Effector CD4-positive, alpha-beta T cell (primary cell): ENCODE data around the gene SFMBT1.

ENCODE experiments used
- DNase-seq: peaks from one replicate; pipeline ENCODE4 v3.0.0-alpha.2; 2020

SFMBT1 gene

DNA sequence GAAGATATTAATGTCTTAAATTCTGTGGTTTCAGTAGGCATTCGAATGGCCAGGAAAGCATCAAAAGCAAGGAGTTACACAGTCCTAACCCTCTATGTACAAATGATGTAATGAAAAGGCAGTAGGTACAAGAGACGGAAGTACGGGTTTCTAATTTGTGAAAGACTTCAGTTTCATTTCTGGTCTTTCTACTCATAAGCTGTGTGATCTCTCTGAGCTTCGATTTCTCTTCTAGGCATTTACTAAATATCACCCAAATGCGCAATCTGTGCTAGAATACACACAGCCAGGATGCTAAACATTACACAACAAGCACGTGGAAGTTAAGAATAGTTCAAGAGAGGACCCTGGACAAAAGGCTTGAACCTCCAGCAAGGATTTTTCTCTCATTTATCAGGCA lies 130.6 kb downstream of the SFMBT1 start:
- no peak for DNase-seq

DNA sequence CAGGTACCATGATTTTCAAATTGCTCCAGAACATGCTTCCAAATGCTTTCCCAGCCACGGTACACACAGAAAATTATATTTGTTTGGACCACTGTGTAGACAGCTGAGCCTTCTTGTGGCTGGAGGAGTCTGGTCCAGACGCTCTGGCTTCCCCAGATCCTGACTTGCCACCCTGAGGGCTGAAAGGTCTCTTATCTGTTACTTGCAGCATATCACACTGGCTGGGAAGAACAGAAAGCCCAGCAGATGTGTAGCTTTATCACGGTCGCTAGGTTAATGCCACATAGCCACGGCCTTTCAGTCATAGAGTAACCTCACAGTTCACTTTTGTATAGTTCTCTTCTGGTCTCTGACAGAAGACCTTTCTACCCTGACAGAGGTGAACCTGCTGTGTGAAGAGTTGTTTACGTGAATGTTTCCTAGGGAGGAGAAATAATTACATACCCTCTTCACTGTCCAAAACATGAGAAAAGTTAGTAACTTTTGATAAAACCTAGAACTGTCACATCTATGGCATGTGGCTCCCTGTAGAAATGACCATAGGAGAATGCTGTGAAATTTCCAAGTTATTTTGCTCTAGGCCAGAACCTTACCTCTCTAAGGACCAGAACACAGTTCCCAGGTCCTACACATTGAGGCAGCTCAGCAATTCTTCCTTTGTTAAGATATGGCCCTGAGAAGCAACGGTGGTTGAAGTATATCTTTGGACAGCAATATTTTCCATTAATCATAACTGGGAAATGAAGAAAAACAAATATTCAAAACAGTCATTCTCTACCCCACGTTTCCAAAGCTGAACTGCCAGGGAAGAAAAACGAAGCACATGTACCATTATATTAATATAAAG lies 132.8 kb downstream of the SFMBT1 start:
- DNase-seq = no peak

DNA sequence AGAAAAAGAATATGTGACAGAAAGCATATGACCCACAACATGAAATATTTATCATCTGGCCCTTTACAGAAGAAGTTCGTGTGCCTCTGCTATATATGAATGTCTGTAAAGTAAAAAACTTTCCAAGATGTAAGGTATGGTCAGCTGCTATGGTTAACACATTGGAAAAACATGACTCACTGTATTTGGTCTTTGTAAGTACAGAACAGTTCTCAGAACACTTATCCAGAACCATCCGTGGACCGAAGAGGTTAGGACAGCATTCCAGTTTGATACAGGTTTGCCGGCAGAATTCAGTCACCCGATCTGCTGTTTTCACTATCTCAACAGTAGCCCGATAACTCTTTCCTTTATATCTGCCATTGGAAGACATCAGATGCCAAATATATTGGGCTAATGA lies 135.1 kb downstream of the SFMBT1 start:
- no peak for DNase-seq

DNA sequence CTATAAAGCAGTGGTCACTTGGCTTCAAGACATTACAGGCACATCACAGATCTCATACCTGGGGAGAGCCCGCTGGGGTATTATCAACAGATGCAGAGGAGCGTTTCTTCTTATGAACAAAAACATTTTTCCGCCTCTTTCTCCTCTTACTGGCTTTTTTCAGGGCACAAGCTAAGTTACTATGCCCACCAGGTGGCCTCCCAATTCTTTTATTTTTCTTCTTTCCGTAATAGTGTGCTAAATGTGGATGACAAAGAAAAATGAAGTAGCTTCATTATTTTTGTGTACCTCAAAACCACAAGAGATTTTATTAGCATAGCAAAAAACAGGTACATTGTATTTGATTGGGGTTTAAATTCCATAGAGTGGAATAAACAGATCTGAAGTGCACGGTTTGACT lies 138.4 kb downstream of the SFMBT1 start:
- no peak for DNase-seq

DNA sequence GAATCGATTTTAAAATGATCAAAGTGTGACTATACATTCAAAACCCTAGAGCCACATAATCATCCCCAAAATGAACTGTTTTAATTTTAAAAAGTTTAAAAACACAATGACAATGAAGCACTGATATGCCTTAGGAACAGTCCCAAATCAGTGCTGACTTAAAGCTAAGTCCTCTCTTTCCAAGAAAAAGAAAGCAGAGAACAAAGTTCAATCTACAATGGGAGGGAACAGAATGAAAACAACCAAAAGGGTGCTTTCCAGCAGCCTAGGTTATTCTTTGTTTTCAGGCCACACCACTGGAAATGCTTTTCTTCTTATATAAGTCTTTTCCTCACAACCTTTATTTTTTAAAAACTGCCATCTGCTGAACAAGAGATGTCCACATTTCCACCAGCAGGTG lies 141.3 kb downstream of the SFMBT1 start:
- no peak for DNase-seq

DNA sequence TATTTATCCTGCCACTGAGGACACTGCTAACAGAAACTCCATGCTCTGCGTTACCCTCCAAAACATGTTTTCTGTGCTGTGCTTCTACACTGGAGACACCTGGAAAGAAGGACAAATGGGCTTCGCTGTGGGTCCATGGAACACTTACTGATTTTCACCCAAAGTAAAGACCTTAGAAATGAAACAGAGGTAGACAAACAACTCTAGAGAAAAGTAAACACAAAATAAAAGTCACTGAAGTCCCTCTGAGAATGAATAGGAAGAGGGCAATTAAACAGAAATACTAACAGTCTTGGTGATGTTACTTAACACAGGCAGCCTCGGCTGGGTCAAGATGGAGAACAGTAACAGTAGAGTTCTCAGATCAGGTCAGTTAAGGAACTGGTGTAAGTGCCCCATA lies 141.9 kb downstream of the SFMBT1 start:
- no peak for DNase-seq

DNA sequence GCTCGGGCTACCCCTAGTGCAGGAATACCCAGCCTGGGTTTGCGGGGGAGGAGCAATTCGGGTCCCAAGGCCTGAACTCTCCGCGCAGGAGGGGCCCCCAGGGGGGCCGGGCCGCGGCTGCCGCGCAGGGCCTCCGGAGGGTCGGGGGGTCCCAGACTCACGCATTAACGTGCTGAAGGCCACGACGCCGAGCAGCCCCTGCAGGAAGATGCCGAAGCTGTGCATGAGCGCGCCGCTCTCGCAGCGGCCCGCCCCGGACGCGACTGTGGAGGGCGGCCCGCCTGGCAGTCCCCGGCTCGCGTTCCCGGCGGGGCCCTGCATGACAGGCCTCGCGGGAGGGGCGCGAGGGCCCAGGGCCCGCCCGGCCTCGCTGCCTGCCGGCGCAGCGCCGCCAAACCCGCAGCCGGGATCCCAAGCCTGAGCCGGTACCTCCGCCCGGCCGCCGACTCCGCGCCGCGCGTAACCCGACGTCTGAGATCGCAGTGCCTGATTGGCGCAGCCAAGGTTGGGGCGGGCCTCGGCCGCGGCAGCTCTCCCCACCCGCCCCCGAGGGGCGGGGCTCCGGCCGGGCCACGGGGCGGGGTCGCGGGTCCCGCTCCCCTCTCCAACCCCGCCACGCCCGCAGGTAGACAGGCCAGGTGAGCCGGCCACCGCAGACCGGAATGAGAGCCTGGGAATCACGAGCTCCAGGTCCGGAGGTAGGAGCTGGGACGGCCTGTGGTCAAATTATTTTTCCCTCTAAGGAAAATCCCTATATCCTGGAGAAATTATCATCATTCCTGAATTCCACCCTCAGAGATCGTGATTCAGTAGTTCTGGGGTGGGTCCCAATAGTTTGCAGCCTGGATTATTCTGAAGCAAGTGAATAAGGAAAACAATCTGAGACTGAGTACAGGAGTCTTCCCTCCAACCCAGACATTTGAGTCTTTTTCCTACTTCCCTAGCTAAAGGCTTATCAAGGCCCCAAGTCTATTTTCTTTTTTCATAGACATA lies 148.4 kb downstream of the SFMBT1 start, which contains the start of gene STIMATE:
STIMATE (minus strand) TSS at position 419 of the 993 bp plus-strand sequence; CDS start at position 321, 98 bp downstream.
- DNase-seq = peak; percentile 82

DNA sequence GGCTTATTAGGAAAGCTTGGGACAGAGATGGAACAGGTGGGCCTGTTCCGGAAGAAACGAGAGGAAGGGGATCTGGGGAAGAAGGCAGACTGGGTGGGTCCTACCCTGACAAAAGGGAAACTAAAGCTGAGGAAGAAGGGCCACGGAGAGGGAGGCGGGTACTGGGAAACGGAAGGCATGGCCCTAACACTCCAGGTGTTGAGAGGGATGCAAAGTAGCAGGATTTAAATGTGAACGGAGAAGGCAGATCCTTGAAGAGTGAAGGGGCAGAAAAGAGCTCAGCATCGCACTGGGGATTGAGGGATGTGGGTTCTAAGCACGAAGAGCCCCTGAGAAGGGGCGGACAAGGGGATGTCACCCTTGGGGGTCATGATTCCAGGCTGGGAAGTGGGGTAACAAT lies 149.3 kb downstream of the SFMBT1 start:
- no peak for DNase-seq

DNA sequence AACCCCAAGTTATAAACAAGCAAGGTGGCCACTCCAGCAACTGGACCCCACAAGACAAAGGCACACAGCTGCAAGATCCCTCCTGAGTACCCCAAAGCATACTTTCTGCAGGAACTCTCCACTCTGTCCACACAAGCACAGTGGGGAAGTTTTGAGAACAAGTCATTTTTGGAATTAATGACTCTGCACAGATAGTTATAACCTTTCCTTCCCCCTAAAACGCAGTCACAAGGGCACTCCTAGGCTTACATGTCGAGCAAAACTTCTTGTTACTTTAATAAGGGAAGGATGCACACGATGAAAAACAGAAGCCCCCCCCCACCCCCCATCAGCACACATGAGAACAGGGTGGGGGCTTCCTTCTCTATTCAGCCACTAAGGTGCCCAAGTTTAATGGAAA lies 149.7 kb downstream of the SFMBT1 start:
- no peak for DNase-seq

DNA sequence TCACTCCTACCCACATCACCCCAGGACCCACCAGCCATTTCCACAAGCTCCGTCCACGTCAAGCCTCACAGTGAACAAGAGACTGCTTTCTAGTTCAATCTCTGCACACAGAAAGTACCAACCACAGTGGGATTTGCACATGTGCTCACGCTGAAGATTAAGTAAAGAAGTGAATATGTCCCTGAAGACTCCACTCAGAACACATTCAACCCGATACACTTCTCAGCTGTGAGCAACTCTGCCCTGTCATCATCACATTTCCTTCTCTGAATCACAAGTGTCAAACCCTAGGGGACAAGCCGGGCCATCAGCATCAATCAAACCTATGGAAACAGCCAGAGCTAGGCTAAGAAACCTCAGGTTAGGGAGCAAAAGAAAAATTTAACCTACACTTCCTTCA lies 150.5 kb downstream of the SFMBT1 start:
- DNase-seq = no peak

DNA sequence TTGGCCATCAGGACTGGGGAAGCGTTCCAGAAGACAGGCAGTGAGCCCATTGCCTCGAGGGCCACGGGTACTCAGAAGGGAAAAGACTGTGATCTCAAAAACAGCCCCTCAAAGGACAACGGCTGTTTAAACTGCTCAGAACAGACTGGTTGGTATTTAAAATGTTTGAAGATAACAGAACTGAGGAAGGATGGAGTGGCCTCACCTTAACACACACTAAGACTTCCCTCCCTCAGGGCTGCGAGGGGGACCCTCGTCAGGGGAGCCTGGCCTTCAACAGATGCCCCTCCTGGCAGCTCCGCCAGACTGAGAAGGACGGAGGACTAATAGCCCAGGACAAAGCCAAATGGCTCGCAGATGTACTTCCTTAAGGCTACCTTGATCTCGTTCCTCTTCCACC lies 151.1 kb downstream of the SFMBT1 start:
- no peak for DNase-seq

DNA sequence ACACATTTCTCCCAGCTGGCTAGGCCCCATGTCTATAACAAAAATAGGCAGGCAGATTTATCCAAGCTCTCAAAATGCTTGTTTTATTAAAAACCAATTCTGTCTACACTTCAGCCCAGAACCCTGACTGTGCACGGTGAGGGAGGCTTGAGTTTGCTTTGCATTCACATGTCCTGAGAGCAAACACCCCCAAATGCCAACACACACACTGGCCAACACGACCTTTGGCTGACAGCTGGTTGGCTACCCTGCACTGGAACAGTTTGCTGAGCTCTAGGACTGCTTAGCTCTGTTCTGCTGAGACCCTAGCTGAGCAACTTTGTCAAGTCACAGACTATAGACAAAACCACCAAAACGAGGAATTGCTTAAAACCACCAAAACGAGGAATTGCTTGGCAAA lies 152.2 kb downstream of the SFMBT1 start:
- no peak for DNase-seq

DNA sequence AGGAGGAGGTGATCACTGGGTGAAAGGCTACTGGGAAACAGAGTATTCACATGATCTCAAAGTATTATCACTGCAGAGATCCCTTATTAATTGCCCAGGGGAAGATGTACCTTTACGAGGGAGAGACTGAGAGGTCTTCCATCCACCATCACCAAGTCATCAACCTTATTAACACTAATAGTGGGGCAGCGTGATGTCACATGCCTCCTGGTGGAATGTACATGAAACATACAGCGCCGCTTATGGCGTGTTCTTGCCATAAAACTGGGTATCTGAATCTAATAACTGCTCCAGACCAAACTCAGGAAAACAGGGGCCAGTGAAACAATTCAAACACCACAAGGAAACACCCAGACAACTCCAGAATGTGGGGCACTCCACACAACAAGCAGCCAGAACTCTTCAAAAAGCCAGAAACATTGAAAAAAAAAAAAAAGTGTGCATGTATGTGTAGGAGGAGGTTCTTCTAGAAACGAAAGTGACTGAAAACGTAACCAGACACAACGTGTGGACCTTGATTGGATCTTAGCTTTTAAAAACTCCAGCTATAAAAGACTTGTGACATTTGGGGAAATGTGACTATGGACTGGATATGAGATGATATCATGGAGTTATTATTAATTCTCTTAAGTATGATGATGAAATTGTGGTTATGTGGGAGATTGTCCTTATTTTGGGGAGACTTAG lies 153.1 kb downstream of the SFMBT1 start:
- DNase-seq = peak; percentile 41

DNA sequence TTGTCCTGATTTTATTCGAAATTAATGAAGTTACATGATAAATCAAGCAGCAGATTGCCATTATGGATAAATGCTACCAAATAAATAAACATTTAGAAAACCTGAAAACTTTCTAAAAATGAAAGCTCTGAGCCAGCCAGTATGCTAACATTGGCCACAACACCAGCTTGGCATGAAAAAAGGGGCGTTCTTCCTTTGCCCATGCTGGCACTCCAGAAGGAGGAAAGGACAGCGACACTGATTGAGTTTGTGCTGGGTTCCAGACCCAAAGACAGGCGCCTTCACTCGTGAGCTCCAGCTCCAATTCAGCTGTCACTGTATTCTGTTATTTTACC lies 153.6 kb downstream of the SFMBT1 start:
- no peak for DNase-seq

DNA sequence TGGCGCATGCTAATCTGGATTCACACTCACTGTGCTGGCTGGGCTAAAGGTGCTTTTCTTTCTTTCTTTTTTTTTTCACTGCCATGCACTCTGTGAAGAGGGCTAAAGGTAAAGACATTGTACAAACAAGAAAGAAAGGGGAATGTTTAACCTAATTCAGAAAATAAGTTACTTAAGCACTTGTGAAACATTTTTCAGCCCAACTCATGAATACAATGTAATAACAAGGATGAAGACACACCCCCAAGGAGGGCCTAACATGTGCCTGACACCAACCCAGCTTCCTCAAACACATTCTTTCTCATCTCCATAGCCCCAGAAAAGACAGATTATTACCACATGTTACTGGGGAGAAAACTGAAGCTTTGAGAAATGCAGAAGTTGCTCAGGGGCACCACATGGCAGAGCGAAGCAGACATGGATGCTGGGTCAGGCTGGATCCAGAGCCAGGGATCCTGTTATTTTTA lies 154.2 kb downstream of the SFMBT1 start:
- no peak for DNase-seq

DNA sequence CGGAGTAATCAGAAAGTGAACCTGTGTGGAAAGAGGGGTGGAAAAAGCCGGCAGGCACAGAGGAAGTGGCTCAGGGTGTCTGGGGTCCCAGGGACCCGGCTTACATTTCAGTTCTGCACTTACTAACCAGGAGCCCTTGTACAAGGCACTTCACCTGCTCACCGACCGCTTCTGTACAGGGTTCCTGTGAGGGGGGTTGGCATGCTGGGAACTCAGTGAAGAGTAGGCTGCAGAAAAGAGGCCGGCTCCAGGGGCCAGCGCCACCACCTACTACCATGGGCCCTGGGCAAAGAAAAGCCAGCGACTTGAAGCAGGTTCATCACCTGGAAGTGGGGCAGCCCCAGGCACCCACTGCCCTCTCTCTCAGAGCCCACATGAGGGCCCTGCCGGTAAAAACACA lies 154.7 kb downstream of the SFMBT1 start:
- DNase-seq = no peak

DNA sequence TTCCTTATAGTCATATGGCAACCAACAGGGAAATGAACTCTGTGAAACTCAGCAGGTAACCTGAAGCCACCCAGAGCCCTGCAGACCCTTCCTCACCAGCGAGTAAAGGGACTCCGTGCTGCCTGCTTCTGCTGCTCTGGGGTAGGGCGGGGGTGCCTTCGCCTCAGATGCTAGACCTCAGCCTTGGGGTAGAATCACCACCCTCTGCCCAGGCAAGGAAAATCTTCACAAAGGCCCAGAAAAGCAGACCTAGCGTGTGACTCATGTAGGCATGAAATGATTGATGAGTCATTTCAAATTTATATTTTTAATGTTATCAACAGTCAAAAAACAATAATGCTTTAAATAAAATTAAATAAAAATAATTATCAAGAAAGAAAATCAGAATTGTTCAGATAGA lies 155.1 kb downstream of the SFMBT1 start:
- no peak for DNase-seq

DNA sequence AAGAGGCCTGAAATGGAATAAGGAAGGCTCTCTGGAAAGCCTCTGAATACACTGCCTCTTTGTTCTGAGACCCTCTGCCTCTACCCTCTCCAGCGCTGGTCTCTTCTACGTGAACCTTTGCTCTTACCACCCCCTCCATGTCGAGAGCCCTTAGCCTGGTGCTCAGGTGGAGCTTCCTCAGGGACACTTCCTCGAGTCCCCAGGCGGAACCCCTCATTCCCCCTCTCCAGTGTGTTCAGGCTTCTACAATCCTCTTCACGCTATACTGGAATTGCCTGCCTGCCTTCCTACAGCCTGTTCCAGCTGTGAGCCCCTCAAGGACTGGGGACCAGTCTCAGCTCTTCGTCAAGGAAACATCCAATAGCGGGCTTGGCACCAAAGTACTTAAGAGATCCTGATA lies 156.0 kb downstream of the SFMBT1 start:
- no peak for DNase-seq

DNA sequence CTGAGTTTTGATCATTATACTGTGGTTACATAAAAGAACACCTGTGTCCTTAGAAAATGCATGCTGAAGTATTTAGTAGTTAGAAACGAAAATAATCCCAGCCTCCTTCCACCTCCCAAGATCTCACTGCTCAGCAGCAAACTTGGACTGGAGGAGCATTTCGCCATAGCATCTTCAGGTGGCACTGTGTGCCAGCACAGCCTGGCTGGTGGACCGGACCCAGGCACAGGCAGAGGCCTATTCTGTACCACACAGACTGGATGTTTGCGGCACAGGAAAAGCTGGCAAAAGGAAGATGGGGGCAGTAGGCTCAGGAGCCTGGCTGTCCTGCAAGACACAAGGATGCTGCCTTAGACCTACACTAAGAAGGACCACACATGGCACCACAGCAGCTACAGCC lies 158.7 kb downstream of the SFMBT1 start:
- no peak for DNase-seq

DNA sequence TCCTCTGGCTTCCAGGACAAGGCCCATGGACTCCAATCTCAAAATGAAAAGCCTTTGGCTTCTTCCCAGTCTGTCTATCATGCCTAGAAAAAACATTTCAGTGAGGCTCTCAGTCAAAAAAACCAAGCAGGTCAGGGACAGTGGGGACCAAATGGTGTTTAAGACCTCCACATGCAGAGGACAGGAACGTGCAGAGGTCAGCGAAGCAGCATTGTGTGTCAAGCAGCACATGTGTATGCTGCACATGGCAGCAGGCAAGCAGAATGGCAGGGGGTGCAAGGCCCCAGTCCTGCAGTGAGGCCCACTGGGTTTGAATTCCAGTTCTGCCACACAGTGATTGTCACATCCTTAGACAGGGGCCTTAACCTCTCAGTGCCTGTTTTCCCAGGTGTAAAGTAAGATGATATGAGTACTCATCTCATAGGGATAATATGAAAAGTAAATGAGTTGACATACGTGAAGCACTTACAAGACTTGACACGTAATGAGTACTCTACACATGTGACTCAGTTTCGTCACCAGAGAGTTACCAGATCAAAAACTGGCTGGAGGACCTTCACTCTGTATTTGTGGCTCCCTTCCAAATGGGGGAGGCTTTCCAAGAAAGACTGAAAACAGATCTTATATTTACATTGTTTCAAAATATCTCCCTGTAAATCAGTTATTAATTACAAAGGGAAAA lies 159.7 kb downstream of the SFMBT1 start:
- DNase-seq = no peak

DNA sequence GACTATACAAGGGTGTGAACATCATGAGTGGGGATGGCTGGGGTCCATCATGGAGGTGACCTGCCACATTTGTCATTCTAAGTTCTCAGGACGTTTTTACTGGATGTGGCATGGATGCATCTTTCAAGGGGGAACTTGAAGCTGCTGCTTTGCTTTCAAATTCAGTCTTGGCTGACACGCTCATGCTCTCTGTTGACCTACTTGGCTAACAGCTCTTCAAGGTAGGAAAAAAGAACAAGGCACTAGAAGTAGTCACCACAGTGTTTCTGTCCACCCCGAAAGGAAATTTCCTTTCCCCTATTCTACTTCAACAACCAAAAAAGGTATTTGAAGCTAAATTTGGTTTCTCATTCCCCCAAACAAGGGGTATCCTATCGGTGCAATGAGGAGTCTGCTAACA lies 163.5 kb downstream of the SFMBT1 start:
- no peak for DNase-seq

DNA sequence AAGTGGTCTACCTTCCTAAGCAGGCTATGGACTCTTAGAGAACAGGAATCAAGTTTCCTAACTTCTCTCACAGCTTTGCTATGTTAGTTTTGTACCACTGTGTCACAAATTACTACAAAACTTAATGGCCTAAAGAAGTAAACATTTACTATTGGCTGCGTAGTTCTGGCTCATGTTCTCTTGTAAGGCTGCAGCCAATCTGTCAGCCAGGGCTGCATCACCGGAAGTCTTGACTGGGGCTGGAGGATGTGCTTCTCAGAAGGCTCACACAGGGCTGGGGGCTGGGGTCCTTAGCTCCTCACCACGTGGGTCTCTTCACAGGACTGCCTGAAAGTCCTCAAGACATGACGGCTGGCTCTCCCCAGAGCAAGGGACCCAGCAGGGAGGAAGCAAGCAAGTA lies 164.0 kb downstream of the SFMBT1 start:
- DNase-seq = no peak

DNA sequence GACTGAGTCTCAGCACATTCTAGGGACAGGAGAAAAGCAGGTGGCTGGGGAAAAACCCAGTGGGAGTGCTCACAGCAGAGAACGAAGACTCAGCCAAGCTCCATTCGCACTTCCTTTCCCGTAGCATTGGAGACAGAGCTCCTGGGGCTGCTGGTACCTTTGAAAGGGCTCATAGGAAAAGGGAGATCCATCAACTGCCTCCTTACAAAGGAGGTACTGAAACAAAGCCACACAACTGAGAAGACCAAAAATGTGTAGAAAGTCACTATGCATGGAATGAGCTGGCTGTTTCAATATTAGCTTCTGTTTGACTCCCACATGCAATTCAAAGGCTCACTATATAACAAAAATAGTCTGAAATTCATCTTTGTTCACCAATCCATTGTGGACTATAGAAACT lies 165.4 kb downstream of the SFMBT1 start:
- DNase-seq = no peak
